SIG-M5 (cell line): ENCODE data around the gene GCA.

Source experiments
- DNase-seq: peaks from one replicate; lab custom pipeline; 2025; lab: John Stamatoyannopoulos, UW

GCA gene

DNA sequence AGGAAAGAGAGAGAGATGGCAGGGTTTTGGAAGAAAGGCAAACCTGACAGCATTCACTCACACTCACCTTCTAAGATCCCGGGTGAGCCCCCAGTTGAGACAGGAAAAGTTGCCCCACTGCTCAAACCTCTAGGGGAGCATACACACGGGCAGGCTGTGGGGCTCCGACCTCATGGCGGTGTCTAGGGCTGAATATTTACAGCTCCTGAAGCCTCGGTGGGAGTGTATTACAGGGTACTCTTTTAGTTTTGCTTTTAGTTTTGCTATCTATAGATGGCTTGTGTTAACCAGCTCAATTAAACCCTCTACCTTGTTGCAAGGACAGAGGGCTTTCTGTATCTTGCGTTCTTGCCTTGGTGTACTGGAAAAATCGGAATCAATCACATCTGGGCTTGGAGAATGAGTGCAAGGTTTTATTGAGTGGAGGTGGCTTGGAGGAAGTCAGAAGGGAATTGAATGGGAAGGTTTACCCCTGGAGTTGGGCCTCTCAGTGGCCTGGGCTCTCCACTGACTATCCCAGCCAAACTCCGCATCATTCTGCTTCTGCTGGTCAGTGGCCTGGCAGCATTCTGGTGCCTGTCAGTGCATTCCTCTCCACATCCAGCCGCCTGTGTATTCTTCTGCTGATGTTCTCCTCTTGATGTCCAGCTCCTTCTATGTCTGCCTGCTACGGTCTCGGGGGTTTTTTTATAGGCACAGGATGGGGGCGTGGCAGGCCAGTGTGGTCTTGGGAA, 15.3 kb upstream of the GCA start:
- no peak for DNase-seq

DNA sequence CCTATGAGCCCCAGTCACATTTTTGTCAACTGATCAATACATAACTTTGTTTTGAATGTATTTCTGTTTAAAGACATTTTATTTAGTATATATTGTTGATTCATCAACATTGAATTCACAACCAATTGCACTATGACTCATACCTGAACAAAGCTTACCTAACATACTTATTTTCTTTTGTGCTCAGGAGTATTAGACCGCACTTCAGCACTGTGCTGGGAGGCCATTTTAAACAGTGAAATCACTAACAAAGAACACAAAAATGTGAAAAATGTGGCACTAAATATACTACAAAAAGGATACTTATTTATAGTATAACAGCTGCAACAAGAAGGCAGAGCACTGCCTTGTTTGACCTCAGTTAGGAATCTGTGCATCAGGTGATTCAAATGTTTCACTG, 13.1 kb upstream of the GCA start:
- no peak for DNase-seq

- no peak for DNase-seq
Observed at GRCh38 chr2:162333968-162334367, 10.0 kb upstream of the GCA start.

DNA sequence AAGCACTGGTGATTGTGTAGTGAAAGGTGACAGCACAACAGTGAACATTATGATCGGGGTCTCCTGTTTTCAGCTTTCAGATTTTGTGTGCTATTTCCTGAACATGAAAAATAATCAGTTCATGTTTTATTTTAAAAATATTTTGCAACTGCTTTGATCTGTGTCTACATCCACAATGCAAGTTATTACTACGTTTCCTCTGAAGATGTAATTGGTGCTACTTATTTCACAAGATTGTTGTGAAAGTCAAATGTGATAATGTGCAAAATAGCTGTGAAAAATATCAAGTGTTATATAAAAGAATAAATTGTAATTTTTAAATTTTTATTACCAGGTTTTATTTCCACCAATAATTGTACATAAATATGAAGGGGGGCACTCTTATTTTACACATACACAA, 6.1 kb upstream of the GCA start:
- DNase-seq: no peak

- DNase-seq: no peak
Observed at GRCh38 chr2:162340822-162341221, 3.1 kb upstream of the GCA start.

DNA sequence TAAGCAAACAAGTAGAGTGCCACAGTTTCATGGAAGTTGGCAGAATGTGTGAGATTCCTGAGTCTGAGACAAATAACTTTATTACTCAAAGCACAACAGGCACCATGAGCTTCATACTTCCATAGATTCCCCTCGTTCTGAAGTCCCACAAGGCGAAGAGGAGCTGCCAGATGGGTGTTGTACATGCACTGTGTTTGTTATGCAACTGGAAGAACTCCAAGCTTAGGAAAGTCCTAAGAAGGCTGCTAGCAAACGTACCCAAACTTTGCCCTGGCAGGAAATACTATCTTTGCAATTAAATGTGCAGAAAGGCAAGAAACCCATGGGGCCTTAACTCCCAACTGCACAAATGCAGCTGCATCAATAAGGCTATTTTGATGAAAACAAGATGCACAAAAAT, 1.6 kb upstream of the GCA start:
- no peak for DNase-seq

- DNase-seq: no peak
Observed at GRCh38 chr2:162342841-162343240, 1.1 kb upstream of the GCA start.

DNA sequence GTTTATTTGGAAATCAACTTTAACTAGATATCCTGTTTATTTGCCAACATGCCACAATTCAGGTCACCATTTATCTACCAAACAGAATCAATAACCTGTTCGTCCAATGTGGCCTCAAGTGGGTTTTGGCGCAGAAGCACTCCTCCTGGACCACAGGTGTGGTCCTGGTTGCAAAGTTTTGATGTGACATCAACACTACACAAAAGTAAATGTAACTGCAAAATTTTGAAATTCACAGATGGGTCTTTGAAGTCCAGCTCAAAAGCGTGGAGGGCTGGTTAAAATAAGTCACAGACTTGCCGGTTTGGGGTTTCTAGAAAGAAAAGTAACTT, 474 bp upstream of the GCA start:
- no peak for DNase-seq

GRCh38 chr2:162344617-162344950, 652 bp downstream of the GCA start:
- DNase-seq: no peak

GRCh38 chr2:162365392-162365791, 21.5 kb downstream of the GCA start:
- no peak for DNase-seq

- DNase-seq: no peak
Observed at GRCh38 chr2:162368494-162368893, 24.6 kb downstream of the GCA start.

DNA sequence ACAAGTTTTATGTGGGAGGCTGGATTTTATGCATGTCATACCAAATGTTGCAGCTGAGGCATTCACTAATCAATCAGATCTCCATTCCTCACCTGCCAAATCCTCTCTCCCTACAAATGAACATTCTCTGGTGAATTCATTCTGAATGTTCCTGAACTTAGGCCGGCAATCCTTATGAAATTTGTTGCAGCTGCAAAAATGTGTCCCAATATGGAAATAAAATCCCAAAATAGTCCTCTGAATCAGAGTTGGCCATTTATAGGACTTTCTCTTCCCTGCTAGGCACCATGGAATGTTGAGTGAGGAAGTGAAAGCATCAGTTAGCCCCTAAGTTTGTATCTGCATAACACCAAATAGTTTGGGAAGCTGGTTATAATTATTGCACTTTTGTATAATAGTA, 25.6 kb downstream of the GCA start:
- no peak for DNase-seq

- DNase-seq: no peak
Observed at GRCh38 chr2:162370931-162371330, 27.0 kb downstream of the GCA start.

- DNase-seq: no peak
Observed at GRCh38 chr2:162372818-162373217, 28.9 kb downstream of the GCA start.

DNA sequence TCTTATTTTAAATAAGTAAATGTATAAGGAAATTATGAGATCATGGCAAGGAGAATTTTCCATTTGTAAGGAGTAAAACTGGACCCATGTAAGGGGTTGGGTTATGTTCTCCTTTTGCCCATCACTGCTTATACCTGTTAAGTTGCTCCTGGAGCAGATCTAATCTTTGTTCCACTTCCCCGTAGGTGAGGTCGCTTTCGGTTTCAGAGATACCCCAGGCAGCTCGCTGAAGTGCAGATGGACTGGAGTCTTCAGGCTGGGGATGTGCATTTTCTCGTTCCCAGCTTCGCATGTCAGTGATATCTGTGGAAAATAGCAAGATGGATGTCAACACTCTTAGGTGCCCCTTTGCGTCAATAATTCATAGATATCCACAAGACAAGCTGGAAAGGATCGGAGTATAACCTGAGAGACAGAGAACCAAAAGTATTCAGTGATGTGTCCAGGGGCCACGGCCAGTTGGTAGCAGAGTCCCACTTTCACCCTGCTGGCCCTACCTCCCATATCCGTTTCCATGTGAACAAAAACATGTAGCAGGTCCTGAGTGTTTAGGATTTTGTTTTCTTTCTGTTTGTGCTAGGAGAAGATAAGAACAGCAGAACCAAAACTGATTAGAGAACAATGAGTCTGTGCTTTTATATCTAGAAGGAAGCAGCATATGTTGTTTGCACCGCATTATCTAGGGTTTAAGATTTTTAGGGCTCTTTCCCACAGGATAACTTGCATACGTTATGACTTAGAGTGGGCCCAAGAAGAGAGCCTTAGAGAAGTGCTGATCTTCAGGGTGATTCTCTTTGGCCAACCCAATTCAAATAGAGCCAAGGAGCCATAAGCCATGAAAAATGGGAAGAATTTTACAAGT, 36.0 kb downstream of the GCA start:
- no peak for DNase-seq

GRCh38 chr2:162381851-162382250, 37.9 kb downstream of the GCA start:
- DNase-seq: no peak

GRCh38 chr2:162382278-162382677, 38.3 kb downstream of the GCA start:
- no peak for DNase-seq

GRCh38 chr2:162385536-162385935, 41.6 kb downstream of the GCA start:
- DNase-seq: no peak

DNA sequence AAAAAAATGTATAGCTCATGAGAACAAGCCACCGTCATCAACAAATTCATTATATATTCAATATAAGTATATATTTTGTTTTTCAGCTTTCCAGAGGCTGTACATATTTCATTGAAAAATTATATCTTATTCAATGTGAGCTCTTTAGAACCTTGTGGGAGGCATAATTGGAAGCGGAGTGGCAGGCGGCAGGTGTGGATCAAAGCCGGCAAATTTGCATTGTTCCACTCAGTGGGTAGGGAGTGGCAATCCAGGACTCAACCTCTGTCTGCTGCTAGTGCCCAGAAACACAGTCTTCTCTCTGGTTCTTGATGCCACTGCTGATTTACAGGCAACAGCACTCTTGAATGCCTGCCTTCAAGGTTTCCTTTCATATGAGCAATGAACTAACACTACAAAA, 46.9 kb downstream of the GCA start:
- DNase-seq: no peak

GRCh38 chr2:162400336-162400735, 56.4 kb downstream of the GCA start:
- DNase-seq: no peak

DNA sequence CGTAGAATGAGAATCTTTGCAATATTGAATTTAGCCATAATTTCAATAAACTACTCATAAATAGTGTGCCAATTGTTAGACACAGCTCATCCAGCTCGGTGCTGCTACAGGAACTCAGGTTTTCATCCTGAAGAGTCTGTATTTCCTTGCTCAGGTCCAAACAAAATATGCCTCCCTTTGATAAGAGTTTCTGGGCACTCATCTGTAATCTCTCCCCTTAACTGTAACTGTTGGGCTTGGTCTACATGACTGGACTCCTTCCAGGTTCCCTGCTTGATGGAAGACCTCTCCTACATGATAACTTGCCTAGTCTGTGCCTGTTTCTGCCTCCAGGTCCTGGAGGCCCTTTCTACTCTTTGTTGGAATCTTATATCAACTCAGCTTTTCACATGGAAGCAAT, 57.9 kb downstream of the GCA start:
- DNase-seq: no peak

DNA sequence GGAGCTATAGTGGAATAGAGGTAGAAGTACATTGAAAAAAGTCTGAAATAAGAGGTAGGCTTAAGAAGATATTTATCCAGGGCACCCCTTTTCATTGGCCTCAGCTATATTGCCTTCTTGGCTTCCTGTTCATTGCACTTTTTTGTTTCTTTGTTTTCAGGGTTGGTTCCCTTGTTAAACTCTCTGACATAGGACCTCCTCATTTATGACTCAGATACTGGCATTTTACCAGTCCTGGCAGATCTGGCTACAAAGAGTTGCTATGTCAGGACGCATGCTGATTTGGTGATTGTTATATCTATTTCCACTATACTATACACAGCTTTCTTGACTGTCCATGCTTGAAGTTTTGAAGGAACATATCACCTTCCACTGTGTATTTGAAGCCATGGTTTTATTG, 60.0 kb downstream of the GCA start:
- no peak for DNase-seq
